KMS-11 (cell line): ENCODE measurements around the gene CACNG6.

Experiments
- H2AFZ ChIP-seq: fragments of 200-600 bp; sonication (generic); 2 replicates; pipeline ENCODE4 v1.6.1; 2016; ENCODE audit warnings: antibody characterized with exemption, mixed run types, low read depth
- H3K27ac ChIP-seq: fragments of 200-600 bp; sonication (generic); 2 replicates; pipeline ENCODE4 v1.6.1; 2016; ENCODE audit warnings: mild to moderate bottlenecking, mixed run types
- H3K27me3 ChIP-seq: fragments of 200-600 bp; sonication (generic); 2 replicates; pipeline ENCODE4 v1.6.1; 2017; ENCODE audit warnings: mild to moderate bottlenecking, low read depth, mixed run types, moderate library complexity; ENCODE audit not compliant: insufficient read depth
- H3K36me3 ChIP-seq: fragments of 200-600 bp; sonication (generic); 2 replicates; pipeline ENCODE4 v1.6.1; 2017; ENCODE audit warnings: mild to moderate bottlenecking, mixed run types; ENCODE audit not compliant: insufficient read depth
- H3K4me1 ChIP-seq: fragments of 200-600 bp; sonication (generic); 2 replicates; pipeline ENCODE4 v1.6.1; 2016; ENCODE audit warnings: mild to moderate bottlenecking, low read depth, mixed run types; ENCODE audit not compliant: poor library complexity, severe bottlenecking
- H3K4me2 ChIP-seq: fragments of 200-600 bp; sonication (generic); 2 replicates; pipeline ENCODE4 v1.7.0; 2016; ENCODE audit warnings: mild to moderate bottlenecking, mixed run types
- H3K4me3 ChIP-seq: fragments of 200-600 bp; sonication (generic); IDR thresholded peaks from 2 replicates; pipeline ENCODE4 v1.6.1; 2017; ENCODE audit warnings: low read depth, low read length, mixed read lengths; ENCODE audit not compliant: insufficient read depth
- H3K79me2 ChIP-seq: fragments of 200-600 bp; sonication (generic); 2 replicates; pipeline ENCODE4 v1.6.1; 2016; ENCODE audit warnings: low read depth, mixed run types; ENCODE audit not compliant: insufficient read depth
- H3K9ac ChIP-seq: fragments of 200-600 bp; sonication (generic); 2 replicates; pipeline ENCODE4 v1.6.1; 2016; ENCODE audit warnings: mild to moderate bottlenecking, mixed run types
- H4K20me1 ChIP-seq: fragments of 200-600 bp; sonication (generic); 2 replicates; pipeline ENCODE4 v1.6.1; 2016; ENCODE audit warnings: mild to moderate bottlenecking, mixed run types; ENCODE audit not compliant: insufficient read depth
- TF ChIP-seq, protein P1 (sequence below): fragments of 200-600 bp; sonication (generic); conservative IDR thresholded peaks from 2 replicates; pipeline ENCODE4 v1.6.1; 2017; ENCODE audit warnings: low read depth, mild to moderate bottlenecking, antibody characterized with exemption, low read length, moderate library complexity, mixed read lengths

CACNG6 gene

DNA sequence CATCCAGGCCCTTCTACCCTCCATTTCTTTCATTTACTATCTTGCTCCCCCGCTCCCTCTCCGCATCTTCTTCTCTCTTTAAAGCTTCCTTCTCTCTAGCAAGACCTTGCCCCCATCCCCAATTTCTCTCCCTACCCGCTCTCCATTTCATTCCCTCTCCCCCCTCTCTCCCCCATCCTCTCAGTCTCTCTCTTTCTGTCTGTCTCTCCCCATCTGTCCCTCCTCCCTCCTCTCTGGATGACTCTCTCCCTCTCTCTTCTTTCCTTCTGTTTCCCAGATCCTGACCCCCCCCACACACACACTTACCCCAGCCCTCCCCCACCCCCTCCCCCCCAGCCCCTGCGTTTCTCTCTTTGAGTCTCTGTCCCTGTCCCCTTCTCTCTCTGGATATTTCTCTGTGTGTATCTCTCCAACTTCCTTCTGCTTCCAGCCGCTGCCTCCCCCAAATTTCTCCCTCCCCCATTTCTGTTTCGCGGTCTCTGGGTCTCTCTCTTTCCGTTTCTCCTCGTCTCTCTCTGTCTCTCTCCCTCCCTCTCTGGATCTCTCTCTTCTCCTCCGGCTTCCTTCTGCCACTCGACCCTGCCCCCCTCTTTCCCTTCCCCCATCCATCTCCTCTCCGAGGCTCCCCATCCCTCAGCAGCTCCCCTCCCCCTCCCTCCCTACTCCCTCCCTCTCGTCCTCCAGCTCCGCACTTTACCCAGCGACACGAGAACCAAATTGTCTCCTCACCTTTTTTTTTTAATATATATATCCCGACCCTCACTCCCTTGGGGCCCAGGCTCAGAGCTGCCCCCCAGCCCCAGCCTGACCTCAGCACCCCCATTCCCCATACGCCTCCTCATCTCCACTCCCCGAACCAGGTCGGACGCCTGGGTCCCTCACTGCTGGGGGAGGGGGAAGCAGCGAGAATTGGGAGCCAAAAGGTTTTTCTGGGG lies 32.3 kb upstream of the CACNG6 start:
- H3K79me2 ChIP-seq, result no peaks in the 10 kb centered on the region
- H3K27ac ChIP-seq, result no peak overlapping the region
- H3K4me3 ChIP-seq, result no peak overlapping the region
- H4K20me1 ChIP-seq, result no peaks in the 10 kb centered on the region
- H3K4me2 ChIP-seq, result no peak overlapping the region
- H3K36me3 ChIP-seq, result no peaks in the 10 kb centered on the region
- no peaks in the 10 kb centered on the region for H3K4me1 ChIP-seq
- no peaks in the 10 kb centered on the region; the same call in 1 of the 2 replicates for H3K27me3 ChIP-seq
- H2AFZ ChIP-seq, result no peak overlapping the region
- TF ChIP-seq, protein P1, sequence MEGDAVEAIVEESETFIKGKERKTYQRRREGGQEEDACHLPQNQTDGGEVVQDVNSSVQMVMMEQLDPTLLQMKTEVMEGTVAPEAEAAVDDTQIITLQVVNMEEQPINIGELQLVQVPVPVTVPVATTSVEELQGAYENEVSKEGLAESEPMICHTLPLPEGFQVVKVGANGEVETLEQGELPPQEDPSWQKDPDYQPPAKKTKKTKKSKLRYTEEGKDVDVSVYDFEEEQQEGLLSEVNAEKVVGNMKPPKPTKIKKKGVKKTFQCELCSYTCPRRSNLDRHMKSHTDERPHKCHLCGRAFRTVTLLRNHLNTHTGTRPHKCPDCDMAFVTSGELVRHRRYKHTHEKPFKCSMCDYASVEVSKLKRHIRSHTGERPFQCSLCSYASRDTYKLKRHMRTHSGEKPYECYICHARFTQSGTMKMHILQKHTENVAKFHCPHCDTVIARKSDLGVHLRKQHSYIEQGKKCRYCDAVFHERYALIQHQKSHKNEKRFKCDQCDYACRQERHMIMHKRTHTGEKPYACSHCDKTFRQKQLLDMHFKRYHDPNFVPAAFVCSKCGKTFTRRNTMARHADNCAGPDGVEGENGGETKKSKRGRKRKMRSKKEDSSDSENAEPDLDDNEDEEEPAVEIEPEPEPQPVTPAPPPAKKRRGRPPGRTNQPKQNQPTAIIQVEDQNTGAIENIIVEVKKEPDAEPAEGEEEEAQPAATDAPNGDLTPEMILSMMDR, result no peak
- no peak overlapping the region for H3K9ac ChIP-seq

DNA sequence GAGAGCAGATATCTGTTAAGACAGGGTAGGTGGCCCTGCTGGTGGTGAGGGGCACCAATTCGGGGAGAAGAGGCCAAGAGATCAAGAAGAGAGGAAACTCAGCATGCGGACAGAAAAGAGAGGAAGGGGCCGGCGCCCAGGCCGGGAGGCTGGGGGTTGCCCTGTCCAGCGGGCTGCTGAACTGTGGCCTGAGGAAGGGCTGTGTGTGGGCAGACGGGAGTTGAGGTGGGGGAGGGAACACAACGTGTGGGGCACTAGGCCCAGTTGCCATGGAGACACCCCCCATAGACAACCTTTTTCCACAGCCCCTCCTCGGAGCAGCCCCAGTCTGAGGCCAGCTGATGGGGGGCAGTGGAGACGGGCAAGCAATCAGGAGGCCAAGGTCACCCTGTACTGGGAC lies 31.2 kb upstream of the CACNG6 start:
- TF ChIP-seq, protein P1, result no peak
- no peaks in the 10 kb centered on the region for H3K79me2 ChIP-seq
- no peaks in the 10 kb centered on the region for H4K20me1 ChIP-seq
- no peak overlapping the region for H3K4me2 ChIP-seq
- no peak overlapping the region for H2AFZ ChIP-seq
- no peaks in the 10 kb centered on the region for H3K4me1 ChIP-seq
- H3K27me3 ChIP-seq, result peaks cover 6% of the 10 kb centered on the region; the same call in 1 of the 2 replicates
- H3K9ac ChIP-seq, result no peak overlapping the region
- H3K27ac ChIP-seq, result no peak overlapping the region
- H3K36me3 ChIP-seq, result no peaks in the 10 kb centered on the region
- H3K4me3 ChIP-seq, result no peak overlapping the region

DNA sequence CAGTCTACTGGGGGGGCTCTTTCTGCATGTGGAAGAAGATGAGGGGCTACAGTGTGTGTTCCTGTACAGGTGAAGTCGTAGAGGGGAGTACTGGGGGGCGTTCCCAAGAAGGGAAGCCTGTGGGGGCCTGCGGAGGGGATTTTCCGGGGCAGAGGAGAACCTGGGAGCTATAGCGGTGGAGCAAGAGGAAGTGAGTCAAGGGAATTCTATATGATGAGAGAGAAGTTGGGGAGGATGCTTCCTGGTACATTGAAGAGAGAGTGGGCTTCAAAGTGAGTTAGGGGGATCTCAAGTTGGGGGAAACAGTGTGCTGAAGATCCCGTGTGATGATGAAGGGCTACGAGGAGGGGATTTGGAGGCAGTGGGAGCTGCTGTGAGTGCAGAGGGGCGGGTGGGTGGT lies 30.6 kb upstream of the CACNG6 start:
- Histone ChIP-seq H3K36me3 (no peaks in the 10 kb centered on the region), H3K79me2 (no peaks in the 10 kb centered on the region), H4K20me1 (no peaks in the 10 kb centered on the region), H2AFZ (no peak overlapping the region), H3K27ac (no peak overlapping the region), H3K4me1 (no peaks in the 10 kb centered on the region), H3K4me3 (no peak overlapping the region), H3K4me2 (no peak overlapping the region), H3K9ac (no peak overlapping the region), H3K27me3 (peaks cover 6% of the 10 kb centered on the region; the same call in 1 of the 2 replicates)
- TF ChIP-seq, protein P1, result no peak

DNA sequence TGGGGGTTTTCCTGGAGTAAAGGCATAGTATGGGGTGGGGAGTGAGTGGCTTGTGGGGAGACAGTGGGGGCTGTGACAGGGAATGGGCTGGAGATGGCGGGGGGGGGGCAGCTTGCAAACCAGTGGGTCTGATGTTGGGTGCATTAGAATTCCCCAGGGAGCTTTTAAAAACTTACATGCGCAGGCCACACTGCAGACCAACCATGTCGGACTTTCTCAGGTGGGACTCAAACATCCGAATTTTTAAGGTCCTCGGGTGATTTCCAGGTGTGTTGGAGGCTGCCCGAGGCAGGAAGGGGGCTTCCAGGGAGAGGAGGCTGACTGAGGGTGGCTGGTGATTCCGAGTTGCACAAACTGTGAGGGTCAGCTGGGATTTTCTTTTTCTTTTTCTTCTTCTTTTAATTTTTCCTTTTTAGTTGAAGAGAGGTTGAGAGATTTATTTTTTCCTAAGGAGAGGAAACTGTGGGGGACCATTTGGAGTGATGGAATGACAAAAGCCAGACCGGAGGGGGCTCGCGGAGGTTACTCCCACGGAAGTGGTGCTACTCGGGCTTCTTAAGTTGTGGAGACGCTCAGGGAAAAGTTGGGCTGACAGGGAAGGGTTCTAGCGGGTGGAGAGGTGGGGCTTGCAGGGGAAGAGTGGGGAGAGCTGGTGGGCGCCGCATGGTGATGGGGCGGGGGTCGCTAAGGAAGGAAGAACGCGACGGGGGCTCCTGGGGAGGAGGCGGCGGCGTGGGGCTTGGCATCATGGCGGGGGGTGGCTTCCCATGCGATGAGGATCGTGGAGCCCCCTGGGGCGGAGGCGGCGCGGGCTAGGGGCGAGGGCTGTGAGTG lies 29.7 kb upstream of the CACNG6 start:
- no peak overlapping the region for H3K27ac ChIP-seq
- H2AFZ ChIP-seq, result no peak overlapping the region
- H3K27me3 ChIP-seq, result peaks cover 6% of the 10 kb centered on the region; the same call in 1 of the 2 replicates

More for the DNA sequence above, 29.7 kb upstream of the CACNG6 start:
- Histone ChIP-seq H3K9ac (no peak overlapping the region), H3K79me2 (no peaks in the 10 kb centered on the region), H3K4me1 (no peaks in the 10 kb centered on the region), H3K4me2 (no peak overlapping the region), H3K4me3 (no peak overlapping the region), H4K20me1 (no peaks in the 10 kb centered on the region), H3K36me3 (no peaks in the 10 kb centered on the region)
- TF ChIP-seq, protein P1, result no peak
